Measurements from ENCODE around the gene MEF2D.

MEF2D gene

DNA sequence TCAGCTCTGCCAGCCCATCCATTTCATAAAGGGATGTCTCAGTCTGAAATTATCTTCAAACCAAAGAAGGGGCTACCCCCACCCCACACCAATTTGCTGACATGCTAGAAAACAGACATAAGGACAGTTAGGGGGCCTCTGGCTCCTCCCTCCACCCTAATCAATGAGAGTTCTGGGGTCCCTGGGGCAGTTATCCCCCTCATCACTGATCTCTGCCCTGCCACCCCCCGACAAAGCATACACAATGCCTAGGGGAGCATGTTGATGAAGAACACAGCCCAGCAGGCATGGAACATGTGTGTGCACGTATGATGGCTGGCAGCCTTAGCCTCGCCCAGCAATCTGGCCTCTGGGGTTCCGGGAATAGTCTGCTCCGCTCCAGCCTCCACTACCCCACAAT is 72.6 kb downstream of the MEF2D start:
- DNase-seq (ENCODE audit: low spot score), result no peak

DNA sequence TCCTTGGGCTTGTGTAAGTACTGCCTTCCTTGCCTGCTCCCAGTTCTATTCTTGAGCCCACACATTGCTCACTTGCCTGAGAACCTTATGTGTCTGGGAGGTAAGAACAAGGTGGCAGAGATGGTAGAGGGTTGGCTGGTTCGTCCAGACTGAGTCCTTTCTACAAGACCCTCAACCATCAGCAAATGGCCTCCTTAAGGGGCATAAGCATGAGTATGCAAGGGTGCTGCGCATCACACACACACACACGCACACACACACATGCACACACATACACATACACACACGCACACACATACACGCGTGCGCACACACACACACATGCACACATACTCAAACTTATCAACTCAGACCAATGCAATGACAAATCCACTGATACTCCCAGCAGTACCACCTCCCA is 74.6 kb downstream of the MEF2D start:
- no peak for DNase-seq (ENCODE audit: low spot score)

DNA sequence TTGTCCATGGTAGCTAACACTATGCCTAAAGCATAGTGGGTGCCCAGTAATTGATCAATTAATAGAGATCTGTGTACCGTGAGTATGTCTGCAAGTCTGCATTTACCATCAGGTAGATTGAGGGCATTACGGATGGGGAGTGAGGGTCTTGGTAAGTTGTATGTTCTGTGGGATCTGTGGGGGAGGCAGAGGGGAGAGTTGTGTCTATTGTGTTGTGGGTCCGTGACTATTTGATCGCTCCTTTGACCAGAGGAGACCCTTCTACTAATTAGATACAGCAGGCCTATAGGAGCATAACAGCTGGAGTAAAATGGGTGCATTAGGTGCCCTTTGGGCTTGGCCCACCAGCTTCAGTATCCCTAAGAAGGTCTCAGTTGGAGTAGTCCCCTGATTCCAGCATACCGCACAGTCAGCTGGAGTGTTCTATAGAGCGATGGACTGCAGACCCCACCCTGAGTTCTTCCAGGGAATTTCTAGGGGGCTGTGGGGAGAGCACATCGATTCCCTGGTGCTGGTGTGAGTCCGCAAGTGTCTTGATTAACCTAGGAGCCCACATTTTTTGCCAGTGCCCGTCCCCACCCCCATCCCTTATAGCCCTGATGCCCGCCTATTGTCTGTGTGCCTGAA is 75.7 kb downstream of the MEF2D start:
- no peak for DNase-seq (ENCODE audit: low spot score)

DNA sequence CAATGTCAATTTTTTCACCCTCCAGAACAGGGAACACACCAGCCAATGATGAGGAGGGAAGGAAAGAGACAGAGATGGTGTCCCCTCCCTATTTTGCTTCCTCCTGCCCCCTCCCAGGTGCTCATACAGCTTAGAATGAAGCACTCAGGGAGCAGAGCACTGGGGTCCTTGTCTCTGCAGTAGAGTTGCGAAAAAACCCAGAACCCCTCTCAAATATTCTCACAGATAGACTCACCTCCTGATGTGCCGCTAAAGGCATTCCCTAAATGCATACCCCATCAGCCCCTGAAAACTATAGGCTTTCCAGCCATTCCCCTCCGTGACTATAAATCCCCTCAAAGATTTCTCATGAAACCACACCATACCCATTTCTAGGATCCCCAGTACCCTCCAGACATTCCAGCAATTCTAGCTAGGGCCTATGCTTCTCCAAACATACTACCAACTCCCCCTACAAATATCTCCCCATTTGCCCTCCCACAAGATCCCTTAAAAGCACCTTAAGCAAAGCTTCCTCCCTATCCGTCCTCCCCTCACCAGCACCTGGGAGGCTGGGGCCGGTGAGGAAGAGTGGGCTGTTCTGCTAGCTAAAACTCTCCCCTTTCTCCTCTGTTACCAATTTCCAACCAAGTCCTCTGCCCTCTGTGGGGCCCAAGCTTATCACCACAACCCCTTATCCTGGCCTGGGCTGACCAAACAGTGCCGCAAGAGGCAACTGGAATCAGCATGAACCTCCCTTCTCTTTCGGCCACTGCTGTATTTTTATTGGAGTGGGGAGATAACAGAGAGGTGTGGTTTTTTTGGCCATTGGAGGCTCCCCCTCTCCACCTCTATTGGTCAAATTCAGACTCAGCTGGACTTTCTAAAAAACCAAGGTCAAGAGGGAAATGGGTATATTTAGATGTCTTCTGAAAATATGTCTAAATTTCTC is 76.9 kb downstream of the MEF2D start:
- no peak for DNase-seq (ENCODE audit: low spot score)

DNA sequence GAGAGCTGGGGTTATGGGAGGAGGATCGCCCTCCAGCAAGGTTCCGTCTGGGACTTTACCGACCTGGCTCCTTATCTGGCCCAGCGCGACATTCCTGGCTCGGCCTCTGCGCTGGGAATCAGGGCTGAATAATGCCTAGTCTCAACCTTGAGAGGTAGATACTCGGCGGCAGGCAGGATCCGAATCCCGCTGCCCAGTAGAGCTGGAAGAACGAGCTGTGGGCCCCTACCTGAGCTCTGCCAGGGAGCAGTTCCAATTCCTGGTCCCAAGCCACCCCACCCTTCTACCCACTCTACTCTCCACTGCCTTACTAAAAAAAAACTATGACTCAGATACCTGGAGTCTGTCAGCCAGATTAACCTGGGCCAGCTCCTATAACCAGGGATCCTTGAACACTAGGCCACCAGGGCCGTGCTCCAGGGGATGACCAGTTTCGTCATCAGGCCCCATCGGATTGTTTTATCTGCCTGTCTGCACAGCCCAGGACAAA is 77.9 kb downstream of the MEF2D start:
- no peak for DNase-seq (ENCODE audit: low spot score)

DNA sequence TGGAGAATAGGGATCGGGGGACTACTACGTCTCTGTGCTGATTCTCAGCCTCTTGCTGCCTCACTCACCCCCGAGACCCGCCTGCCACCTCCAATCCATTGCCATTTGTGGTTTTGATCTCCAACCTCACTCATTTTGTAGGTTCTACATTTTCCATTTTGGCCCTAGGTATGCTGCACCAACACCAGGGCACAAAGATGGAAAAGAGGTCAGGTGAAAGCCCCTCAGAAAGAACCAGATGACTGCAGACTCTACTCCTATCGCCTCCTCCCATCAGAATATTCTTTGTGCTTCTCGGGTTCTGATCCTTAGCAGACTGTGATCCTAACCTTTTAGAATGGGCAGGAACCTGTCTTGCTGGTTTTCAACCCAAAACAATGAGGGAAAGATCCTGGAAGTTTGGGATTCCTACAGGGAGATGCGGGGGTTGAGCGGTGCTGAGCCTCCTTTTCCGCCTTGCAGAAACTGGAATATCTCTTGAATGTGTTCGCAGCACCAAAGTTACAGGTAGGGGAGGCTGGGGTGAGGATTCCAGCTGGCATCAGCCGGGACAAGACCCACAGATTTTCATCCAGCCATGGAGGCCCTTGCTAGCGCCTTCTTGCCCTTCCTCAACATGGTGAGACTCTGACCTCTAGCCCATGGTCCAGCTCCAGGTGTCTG is 78.5 kb downstream of the MEF2D start:
- DNase-seq (ENCODE audit: low spot score), result no peak

DNA sequence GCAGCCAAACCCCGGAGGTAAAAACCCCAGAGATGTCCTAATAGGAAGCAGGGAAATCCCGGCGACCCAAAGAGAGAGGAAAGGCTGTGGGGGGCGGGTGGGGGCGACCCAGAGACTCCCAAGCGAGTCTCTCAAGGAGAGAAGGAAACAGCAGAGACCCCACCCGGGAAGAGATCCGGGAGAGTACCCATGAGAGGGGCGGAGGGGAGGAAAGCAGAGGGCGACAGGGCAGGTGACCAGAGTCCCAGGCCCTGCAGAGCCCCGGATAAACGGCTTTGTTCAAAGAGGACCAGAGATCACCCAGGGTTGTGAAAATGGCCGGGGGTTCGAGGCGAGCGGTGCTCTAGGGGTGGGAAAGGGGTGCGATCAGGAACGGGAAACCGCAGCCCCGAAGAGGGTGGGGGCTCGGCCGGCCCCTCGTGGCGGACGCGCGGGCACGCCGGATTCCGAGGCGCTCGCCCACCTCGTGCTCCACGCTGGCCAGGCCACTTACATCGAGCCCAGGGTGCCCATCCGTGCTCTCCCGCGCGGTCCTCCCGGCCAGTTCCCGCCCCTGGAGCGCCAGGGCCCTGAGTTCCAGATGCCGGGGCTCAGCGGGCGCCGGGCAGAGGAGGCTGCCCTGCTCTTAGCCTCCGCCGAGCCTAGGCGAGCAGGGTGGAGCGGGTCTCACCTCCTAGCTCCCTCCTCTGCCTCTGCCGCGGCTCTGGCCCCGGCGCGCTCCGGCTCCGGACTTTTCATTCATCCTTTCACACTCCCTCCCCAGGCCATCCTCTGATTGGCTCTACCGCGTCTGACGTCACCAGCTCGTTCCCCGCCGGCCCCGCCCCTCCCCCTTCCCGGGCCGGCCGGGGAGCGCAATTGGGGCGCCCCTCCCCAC is 79.3 kb downstream of the MEF2D start:
- peak; percentile 92 for DNase-seq (ENCODE audit: low spot score)

DNA sequence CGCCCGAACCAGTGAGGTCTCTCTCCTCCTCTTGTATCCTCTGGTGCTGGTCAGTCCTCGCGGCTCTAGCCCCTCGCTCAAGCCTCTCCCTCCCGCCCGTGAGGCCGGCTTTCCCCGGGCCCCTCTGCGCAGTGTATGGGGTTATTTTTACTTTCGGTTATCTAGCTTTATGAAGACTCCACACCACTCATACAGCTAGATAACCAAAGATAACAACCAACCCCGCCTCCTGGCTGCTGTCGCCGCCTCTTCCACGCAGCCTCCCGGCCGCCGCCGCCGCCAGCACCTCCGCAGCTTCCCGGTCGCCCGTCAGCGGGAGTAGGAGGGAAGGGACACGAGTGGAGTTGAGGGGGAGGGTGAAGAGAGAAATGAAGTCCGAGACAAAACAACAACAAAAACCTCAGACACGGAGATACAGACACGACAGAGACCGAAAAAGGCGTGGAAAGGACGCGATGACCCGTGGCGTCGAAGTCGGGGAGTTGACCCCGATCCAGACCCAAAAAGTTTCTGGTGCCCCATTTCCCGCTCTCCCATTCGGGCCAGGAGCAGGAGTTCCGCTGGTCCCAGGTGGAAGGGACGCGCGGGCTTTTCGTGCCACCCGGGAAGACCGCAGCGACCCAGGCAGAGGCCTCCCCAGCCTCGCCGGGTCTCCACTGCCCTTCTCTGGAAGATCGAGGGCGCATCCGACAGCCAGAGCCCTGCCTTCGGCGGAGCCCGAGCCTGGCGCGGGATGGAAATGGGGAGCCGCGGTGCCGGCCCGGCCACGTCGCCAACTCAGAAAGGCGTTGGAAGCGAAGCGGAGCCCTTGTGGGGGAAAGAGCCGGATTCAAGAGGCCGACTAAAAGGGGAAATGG is 80.1 kb downstream of the MEF2D start:
- no peak for DNase-seq (ENCODE audit: low spot score)

DNA sequence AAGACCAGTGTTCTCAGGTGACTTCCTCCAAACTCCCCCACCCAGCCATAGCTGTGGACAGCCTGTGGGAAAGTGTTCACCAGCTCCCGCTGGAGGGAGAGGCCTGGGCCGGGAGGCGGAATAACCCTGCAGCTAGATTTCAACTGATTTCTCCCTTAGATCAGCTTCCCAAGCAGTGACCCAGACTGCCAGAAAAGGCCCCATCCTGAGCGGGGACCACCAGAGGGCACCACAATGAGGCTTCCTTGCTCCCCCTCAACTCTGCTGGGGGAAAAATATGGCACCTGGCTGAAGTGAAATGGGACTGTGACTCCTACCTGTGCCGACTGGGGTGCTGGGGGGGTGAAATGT is 80.7 kb downstream of the MEF2D start:
- no peak for DNase-seq (ENCODE audit: low spot score)

DNA sequence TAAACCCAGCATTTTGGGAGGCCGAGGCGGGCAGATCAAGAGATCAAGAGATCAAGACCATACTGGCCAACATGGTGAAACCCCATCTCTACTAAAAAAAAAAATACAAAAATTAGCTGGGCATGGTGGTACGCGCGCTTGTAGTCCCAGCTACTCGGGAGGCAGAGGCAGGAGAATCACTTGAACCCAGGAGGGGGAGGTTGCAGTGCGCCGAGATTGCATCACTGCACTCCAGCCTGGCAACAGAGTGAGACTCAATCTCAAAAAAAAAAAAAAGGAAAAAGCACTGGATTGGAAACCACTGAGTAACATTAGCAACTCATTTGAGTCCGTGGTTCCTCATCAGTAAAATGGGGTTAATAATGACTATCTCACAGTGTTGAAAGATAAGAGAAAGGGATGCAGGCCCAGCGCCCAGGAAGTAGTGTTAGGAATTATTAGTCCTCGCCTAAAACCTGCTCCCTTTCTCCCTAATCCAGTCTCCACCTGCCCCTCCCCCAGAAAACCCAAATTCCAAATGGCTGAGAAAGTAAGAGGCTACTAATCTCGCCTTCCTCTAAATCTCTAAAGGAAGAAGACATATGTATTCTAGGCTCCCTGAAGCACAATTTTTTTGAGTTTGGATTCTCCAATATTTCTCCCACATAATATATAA is 82.0 kb downstream of the MEF2D start:
- DNase-seq (ENCODE audit: low spot score), result no peak

DNA sequence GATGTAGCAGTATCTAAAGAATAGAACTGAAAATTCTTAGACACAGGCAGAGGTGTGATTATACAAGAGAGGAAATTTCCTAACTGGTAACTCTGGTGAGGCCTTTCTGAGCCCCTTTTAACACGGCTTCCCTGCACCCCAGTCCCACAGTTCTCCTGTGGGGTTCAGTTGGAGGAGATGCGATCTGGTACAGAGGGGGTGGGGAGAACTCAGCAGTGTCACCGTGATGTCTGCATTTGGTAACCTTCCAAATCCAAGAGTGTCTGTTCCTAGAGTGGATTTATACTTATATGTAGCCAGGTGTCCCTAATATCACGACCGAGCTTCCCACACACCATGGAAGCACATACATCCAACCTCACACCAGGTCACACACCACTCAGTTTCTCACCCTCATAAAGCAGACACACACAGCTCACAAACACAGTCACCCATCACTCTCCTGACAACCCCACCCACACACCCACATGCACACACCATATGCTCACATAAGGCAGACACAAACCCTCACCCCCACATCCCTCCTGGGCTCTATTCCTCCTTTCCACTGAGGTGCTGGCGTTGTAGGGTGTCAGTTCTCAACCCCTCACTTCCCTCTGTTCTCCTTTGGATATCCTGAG is 83.1 kb downstream of the MEF2D start:
- DNase-seq (ENCODE audit: low spot score), result no peak

DNA sequence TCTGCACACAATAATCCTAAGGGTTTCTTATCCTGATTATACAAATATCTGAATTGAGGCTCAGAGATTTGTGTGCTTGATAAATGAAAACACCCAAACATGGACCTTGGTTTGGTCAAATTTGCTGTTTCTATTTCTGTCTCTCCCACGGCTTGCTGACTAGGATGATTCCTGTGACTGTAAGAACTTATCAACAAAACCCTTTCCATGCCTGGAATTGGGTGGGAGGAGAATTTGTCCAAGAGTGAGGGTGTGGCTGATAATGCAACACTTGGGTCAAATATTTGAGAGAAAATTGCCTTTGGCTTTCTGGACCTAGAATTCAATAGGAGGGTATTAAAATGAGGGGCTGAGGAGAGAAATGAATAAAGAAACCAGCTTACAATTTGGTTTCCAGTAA is 83.6 kb downstream of the MEF2D start:
- DNase-seq (ENCODE audit: low spot score), result no peak

DNA sequence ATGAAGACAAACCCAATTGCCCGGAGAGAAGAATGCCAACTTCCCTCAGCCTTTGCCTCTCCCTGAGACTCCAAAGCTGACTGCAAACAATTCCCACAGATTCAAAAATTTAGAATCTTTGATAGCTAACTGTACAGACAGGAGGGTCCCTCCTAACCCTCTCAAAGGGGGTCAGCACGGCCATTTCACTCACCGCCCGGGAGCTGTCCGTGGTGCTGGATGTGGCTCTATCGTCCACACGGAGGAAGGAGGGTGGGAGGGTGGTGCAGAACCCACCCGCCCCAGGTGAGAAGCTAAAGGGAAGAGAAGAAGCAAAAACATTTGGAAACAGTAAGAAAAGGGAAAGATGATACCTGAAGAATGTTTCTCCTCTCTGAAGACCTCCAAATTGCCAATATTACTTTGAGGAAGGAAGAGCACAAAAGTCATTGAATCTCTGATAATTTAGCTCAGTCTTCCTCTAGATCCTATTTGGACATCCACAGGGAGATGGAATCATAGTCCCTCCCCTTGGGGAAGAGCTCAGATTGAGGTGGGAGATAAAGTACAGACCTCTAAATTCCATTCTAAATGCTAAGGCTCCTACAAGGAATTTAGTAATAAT is 86.0 kb downstream of the MEF2D start:
- DNase-seq (ENCODE audit: low spot score), result no peak
